ENCODE measurements around the gene PIR. TPM values are rescaled to one million over a fixed set of nuclear protein-coding genes. Genes with fewer than 3 reads are reported as not detected.

The PIR gene
- total and polyA plus RNA-seq, 9 of the 15 experiments (the other 6 are each of a cell fraction or from before 2014, with no cell fraction given) = 7.5 to 29.8 (median 11.5) TPM

- no peaks in the 10 kb centered on the region for H3K27me3 ChIP-seq (ENCODE audit: control insufficient read depth in 2 of 2, insufficient read depth in 2 of 2, low read length in 2 of 2)
- no peaks in the 10 kb centered on the region for H3K79me2 ChIP-seq (ENCODE audit: control insufficient read depth, insufficient read depth, low read length)
- no peaks in the 10 kb centered on the region for H3K9me1 ChIP-seq (ENCODE audit: control insufficient read depth, insufficient read depth, low read length)
- H3K9ac ChIP-seq (ENCODE audit: insufficient read depth in 1 of 2, low read depth in 2 of 2, low read length in 2 of 2) = no peak overlapping the region
- no TSS peak for BruUV-seq (replicated peaks)
- TF ChIP-seq, protein P1, sequence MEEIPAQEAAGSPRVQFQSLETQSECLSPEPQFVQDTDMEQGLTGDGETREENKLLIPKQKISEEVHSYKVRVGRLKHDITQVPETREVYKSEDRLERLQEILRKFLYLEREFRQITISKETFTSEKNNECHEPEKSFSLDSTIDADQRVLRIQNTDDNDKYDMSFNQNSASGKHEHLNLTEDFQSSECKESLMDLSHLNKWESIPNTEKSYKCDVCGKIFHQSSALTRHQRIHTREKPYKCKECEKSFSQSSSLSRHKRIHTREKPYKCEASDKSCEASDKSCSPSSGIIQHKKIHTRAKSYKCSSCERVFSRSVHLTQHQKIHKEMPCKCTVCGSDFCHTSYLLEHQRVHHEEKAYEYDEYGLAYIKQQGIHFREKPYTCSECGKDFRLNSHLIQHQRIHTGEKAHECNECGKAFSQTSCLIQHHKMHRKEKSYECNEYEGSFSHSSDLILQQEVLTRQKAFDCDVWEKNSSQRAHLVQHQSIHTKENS (CRISPR knock-in tag; IDR thresholded peaks at IDR 0.05) = no peak
- TF ChIP-seq CTBP1 (IDR thresholded peaks at IDR 0.05; ENCODE audit: borderline replicate concordance) = no peak
- TF ChIP-seq HCFC1 (IDR thresholded peaks at IDR 0.05; ENCODE audit: low read depth, low read length) = no peak
- TF ChIP-seq, protein P2, sequence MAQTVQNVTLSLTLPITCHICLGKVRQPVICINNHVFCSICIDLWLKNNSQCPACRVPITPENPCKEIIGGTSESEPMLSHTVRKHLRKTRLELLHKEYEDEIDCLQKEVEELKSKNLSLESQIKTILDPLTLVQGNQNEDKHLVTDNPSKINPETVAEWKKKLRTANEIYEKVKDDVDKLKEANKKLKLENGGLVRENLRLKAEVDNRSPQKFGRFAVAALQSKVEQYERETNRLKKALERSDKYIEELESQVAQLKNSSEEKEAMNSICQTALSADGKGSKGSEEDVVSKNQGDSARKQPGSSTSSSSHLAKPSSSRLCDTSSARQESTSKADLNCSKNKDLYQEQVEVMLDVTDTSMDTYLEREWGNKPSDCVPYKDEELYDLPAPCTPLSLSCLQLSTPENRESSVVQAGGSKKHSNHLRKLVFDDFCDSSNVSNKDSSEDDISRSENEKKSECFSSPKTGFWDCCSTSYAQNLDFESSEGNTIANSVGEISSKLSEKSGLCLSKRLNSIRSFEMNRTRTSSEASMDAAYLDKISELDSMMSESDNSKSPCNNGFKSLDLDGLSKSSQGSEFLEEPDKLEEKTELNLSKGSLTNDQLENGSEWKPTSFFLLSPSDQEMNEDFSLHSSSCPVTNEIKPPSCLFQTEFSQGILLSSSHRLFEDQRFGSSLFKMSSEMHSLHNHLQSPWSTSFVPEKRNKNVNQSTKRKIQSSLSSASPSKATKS (CRISPR knock-in tag; IDR thresholded peaks at IDR 0.05) = no peak
- TF ChIP-seq STAT5B (CRISPR knock-in tag; IDR thresholded peaks at IDR 0.05) = no peak
- TF ChIP-seq LCOR (CRISPR knock-in tag; IDR thresholded peaks at IDR 0.05) = no peak
- no peaks in the 10 kb centered on the region for H3K36me3 ChIP-seq (ENCODE audit: control insufficient read depth, insufficient read depth, low read length)
- no peak overlapping the region for H3K4me2 ChIP-seq (ENCODE audit: insufficient read depth, low read length)
- ChIA-PET POLR2A (no interaction called here), CTCF (ENCODE audit: low intra/inter-chr PET ratio) (interaction anchor here (4.3 kb wide), 1 partner anchor 92 kb away, joined by 36 read pairs; no protein-coding TSS in a partner anchor)
- H3K9me3 ChIP-seq (replicated peaks; ENCODE audit: control insufficient read depth, insufficient read depth, low read depth, low read length) = no peaks in the 10 kb centered on the region
- intact Hi-C loops (cut with micrococcal nuclease) = loop anchor here (5.0 kb wide), 1 partner anchor 175 kb away; no protein-coding TSS in a partner anchor
- H3K4me3 ChIP-seq = no peak overlapping the region
- no peak for ATAC-seq
- no peak overlapping the region for H2AFZ ChIP-seq (ENCODE audit: low read depth, low read length)
- no peaks in the 10 kb centered on the region for H4K20me1 ChIP-seq (replicated peaks; ENCODE audit: control insufficient read depth, insufficient read depth, low read length)
- H3K27ac ChIP-seq (ENCODE audit: extremely low read depth, low read depth, low read length) = no peak overlapping the region
- no peak for FAIRE-seq
- H3K4me1 ChIP-seq (replicated peaks in 1 of 2; ENCODE audit: control insufficient read depth in 2 of 2, insufficient read depth in 2 of 2, low read length in 2 of 2) = peaks cover 0 to 4% of the 10 kb centered on the region in 2 experiments; a peak in 1 of 5 replicates
- in situ Hi-C loops (cut with MboI) = loop anchor here (5.0 to 25.0 kb wide), 3 partner anchors 95 to 192 kb away; partner anchors contain the start of genes CLTRN and PIGA
- DNase-seq (ENCODE audit: extremely low read depth in 1 of 4, low spot score in 3 of 4) = no peak
Measured at GRCh38 chrX:15472531-15472930, 20.6 kb downstream of the PIR start.
